BLaER1 treated with 17β-estradiol and CSF1 and Interleukin-3, amounts not matched to agents 10 nM and 100 nM (cell line): ENCODE results near the gene OPRPN.

Experiments used
- H3K27ac ChIP-seq, 11 experiments: shearing (Covaris generic); formaldehyde crosslinking; 2 replicates each; pipeline ENCODE4 v1.8.1; 2022
- H3K27me3 ChIP-seq, 11 experiments: shearing (Covaris generic); formaldehyde crosslinking; 2 replicates each; pipeline ENCODE4 v1.8.1; 2022
- H3K36me3 ChIP-seq, 11 experiments: shearing (Covaris generic); formaldehyde crosslinking; 2 replicates each; pipeline ENCODE4 v1.8.1; 2022
- H3K4me1 ChIP-seq, 10 experiments: shearing (Covaris generic); formaldehyde crosslinking; 2 replicates each; pipeline ENCODE4 v1.8.1; 2022
- H3K4me2 ChIP-seq, 11 experiments: shearing (Covaris generic); formaldehyde crosslinking; 2 replicates each; pipeline ENCODE4 v1.8.1; 2022
- H3K4me3 ChIP-seq, 10 experiments: shearing (Covaris generic); formaldehyde crosslinking; 2 replicates each; pipeline ENCODE4 v1.8.1; 2022
- H3K9ac ChIP-seq, 11 experiments: shearing (Covaris generic); formaldehyde crosslinking; 2 replicates each; pipeline ENCODE4 v1.8.1; 2022
- H3K9me3 ChIP-seq, 11 experiments: shearing (Covaris generic); formaldehyde crosslinking; replicated peaks in 1 of 11; 2 replicates each; pipeline ENCODE4 v1.8.1; 2022
- H4K20me1 ChIP-seq, 11 experiments: shearing (Covaris generic); formaldehyde crosslinking; 2 replicates each; pipeline ENCODE4 v1.8.1; 2022
- Cebpa-rat ChIP-seq, 11 experiments: shearing (Covaris generic); IDR thresholded peaks; 2 replicates each; pipeline ENCODE4 v1.8.1; 2022

OPRPN gene

GRCh38 chr4:70382691-70383181 is 15.0 kb upstream of the OPRPN start, which contains the start of gene SMR3B:
Gene SMR3B, plus strand, starts transcription at chr4:70383131. Its CDS starts 1,380 bp downstream, at chr4:70384511.
- H3K9me3 ChIP-seq, result no peaks in the 10 kb centered on the region
- H3K27me3 ChIP-seq, result no peaks in the 10 kb centered on the region
- no peaks in the 10 kb centered on the region for H3K4me1 ChIP-seq
- no peak within 1 kb of the TSS for H3K27ac ChIP-seq
- no peak within 1 kb of the TSS for H3K9ac ChIP-seq
- no peak within 1 kb of the TSS for H3K4me3 ChIP-seq
- no peak for TF ChIP-seq Cebpa-rat (IDR thresholded peaks at IDR 0.05)
- H3K36me3 ChIP-seq, result no peaks in the 10 kb centered on the region
- H3K4me2 ChIP-seq, result no peak within 1 kb of the TSS
- H4K20me1 ChIP-seq, result no peaks in the 10 kb centered on the region

- H3K9me3 ChIP-seq, result no peaks in the 10 kb centered on the region
- H4K20me1 ChIP-seq, result no peaks in the 10 kb centered on the region; a peak in 1 of 22 replicates
- H3K4me2 ChIP-seq, result peak overlapping the region in 1 of 11 experiments; percentile 24; a peak in 1 of 22 replicates
- H3K4me1 ChIP-seq, result peaks cover 0 to 8% (median 0%) of the 10 kb centered on the region in 10 experiments; a peak in 3 of 20 replicates
- H3K27me3 ChIP-seq, result no peaks in the 10 kb centered on the region
- H3K27ac ChIP-seq, result no peak overlapping the region
- no peak overlapping the region for H3K4me3 ChIP-seq
- no peak for TF ChIP-seq Cebpa-rat (IDR thresholded peaks at IDR 0.05)
- H3K9ac ChIP-seq, result no peak overlapping the region
- no peaks in the 10 kb centered on the region for H3K36me3 ChIP-seq
Measured at GRCh38 chr4:70392057-70392776, 5.5 kb upstream of the OPRPN start.

- no peaks in the 10 kb centered on the region for H3K9me3 ChIP-seq
Measured at GRCh38 chr4:70399319-70399718, 1.6 kb downstream of the OPRPN start.

GRCh38 chr4:70402762-70403161 is 5.0 kb downstream of the OPRPN start:
- Histone ChIP-seq H3K9me3 (no peaks in the 10 kb centered on the region), H3K27me3 (no peaks in the 10 kb centered on the region), H3K36me3 (no peaks in the 10 kb centered on the region), H3K4me2 (no peak overlapping the region), H3K4me1 (peaks cover 0 to 11% (median 9%) of the 10 kb centered on the region in 10 experiments; a peak in 15 of 20 replicates), H3K9ac (no peak overlapping the region), H3K4me3 (no peak overlapping the region), H3K27ac (no peak overlapping the region), H4K20me1 (no peaks in the 10 kb centered on the region)
- no peak for TF ChIP-seq Cebpa-rat (IDR thresholded peaks at IDR 0.05)

More at GRCh38 chr4:70399319-70399718, 1.6 kb downstream of the OPRPN start:
- H3K4me3 ChIP-seq, result no peak overlapping the region
- no peak for TF ChIP-seq Cebpa-rat (IDR thresholded peaks at IDR 0.05)
- no peak overlapping the region for H3K4me2 ChIP-seq
- no peaks in the 10 kb centered on the region for H3K36me3 ChIP-seq
- no peaks in the 10 kb centered on the region for H4K20me1 ChIP-seq
- no peaks in the 10 kb centered on the region for H3K4me1 ChIP-seq
- no peak overlapping the region for H3K27ac ChIP-seq
- H3K9ac ChIP-seq, result no peak overlapping the region
- H3K27me3 ChIP-seq, result no peaks in the 10 kb centered on the region

- no peak for TF ChIP-seq Cebpa-rat (IDR thresholded peaks at IDR 0.05)
- no peak overlapping the region for H3K27ac ChIP-seq
- H3K4me2 ChIP-seq, result no peak overlapping the region
Measured at GRCh38 chr4:70405765-70406164, 8.0 kb downstream of the OPRPN start.

GRCh38 chr4:70425306-70425705 is 27.6 kb downstream of the OPRPN start:
- no peaks in the 10 kb centered on the region for H3K36me3 ChIP-seq
- no peak overlapping the region for H3K4me3 ChIP-seq
- H3K4me1 ChIP-seq, result no peaks in the 10 kb centered on the region
- no peak overlapping the region for H3K4me2 ChIP-seq
- H3K9ac ChIP-seq, result no peak overlapping the region
- TF ChIP-seq Cebpa-rat (IDR thresholded peaks at IDR 0.05), result no peak
- H3K27ac ChIP-seq, result no peak overlapping the region
- no peaks in the 10 kb centered on the region for H3K27me3 ChIP-seq
- H3K9me3 ChIP-seq, result peaks cover 0 to 7% (median 0%) of the 10 kb centered on the region in 11 experiments; a peak in 2 of 22 replicates
- no peaks in the 10 kb centered on the region for H4K20me1 ChIP-seq

More at GRCh38 chr4:70405765-70406164, 8.0 kb downstream of the OPRPN start:
- Histone ChIP-seq H3K9ac (no peak overlapping the region), H3K4me1 (peaks cover 0 to 11% (median 9%) of the 10 kb centered on the region in 10 experiments; a peak in 15 of 20 replicates), H4K20me1 (no peaks in the 10 kb centered on the region), H3K9me3 (no peaks in the 10 kb centered on the region), H3K36me3 (no peaks in the 10 kb centered on the region), H3K4me3 (no peak overlapping the region), H3K27me3 (no peaks in the 10 kb centered on the region)

- H3K9ac ChIP-seq, result no peak overlapping the region
- no peak overlapping the region for H3K4me2 ChIP-seq
- no peak overlapping the region for H3K27ac ChIP-seq
- H3K36me3 ChIP-seq, result no peaks in the 10 kb centered on the region
- peaks cover 0 to 7% (median 0%) of the 10 kb centered on the region in 11 experiments; a peak in 2 of 22 replicates for H3K9me3 ChIP-seq
- no peaks in the 10 kb centered on the region for H3K27me3 ChIP-seq
- no peak for TF ChIP-seq Cebpa-rat (IDR thresholded peaks at IDR 0.05)
- H3K4me1 ChIP-seq, result no peaks in the 10 kb centered on the region
- no peaks in the 10 kb centered on the region for H4K20me1 ChIP-seq
- H3K4me3 ChIP-seq, result no peak overlapping the region
Measured at GRCh38 chr4:70426789-70427188, 29.0 kb downstream of the OPRPN start.

- TF ChIP-seq Cebpa-rat (IDR thresholded peaks at IDR 0.05), result no peak
- no peaks in the 10 kb centered on the region for H3K36me3 ChIP-seq
- H3K27me3 ChIP-seq, result no peaks in the 10 kb centered on the region
- peaks cover 0 to 6% (median 0%) of the 10 kb centered on the region in 11 experiments; a peak in 3 of 22 replicates for H3K9me3 ChIP-seq
- H3K4me2 ChIP-seq, result no peak overlapping the region
- no peaks in the 10 kb centered on the region for H3K4me1 ChIP-seq
- no peaks in the 10 kb centered on the region for H4K20me1 ChIP-seq
- H3K9ac ChIP-seq, result no peak overlapping the region
- no peak overlapping the region for H3K4me3 ChIP-seq
- H3K27ac ChIP-seq, result no peak overlapping the region
Measured at GRCh38 chr4:70437197-70437596, 39.5 kb downstream of the OPRPN start.

- H3K36me3 ChIP-seq, result no peaks in the 10 kb centered on the region
- H3K4me2 ChIP-seq, result no peak overlapping the region
- no peaks in the 10 kb centered on the region for H3K4me1 ChIP-seq
- TF ChIP-seq Cebpa-rat (IDR thresholded peaks at IDR 0.05), result no peak
- no peak overlapping the region for H3K9ac ChIP-seq
- no peaks in the 10 kb centered on the region for H3K27me3 ChIP-seq
- no peak overlapping the region for H3K4me3 ChIP-seq
- H4K20me1 ChIP-seq, result no peaks in the 10 kb centered on the region
- no peak overlapping the region for H3K27ac ChIP-seq
- peaks cover 0 to 2% (median 0%) of the 10 kb centered on the region in 11 experiments; a peak in 1 of 22 replicates for H3K9me3 ChIP-seq
Measured at GRCh38 chr4:70442474-70442873, 44.7 kb downstream of the OPRPN start.

- Histone ChIP-seq H3K4me3 (no peak overlapping the region), H3K27me3 (no peaks in the 10 kb centered on the region), H3K27ac (no peak overlapping the region), H4K20me1 (no peaks in the 10 kb centered on the region), H3K36me3 (no peaks in the 10 kb centered on the region), H3K9me3 (no peaks in the 10 kb centered on the region), H3K4me2 (no peak overlapping the region), H3K9ac (no peak overlapping the region), H3K4me1 (no peaks in the 10 kb centered on the region)
- TF ChIP-seq Cebpa-rat (IDR thresholded peaks at IDR 0.05), result no peak
Measured at GRCh38 chr4:70443329-70443728, 45.6 kb downstream of the OPRPN start.
